Peyer's patch (tissue), 4 donors: Measurements from ENCODE around the gene GATA6.

Experiments
- CTCF ChIP-seq, 6 experiments: fragments of 450-650 bp in 4 of 6; fragments of 200-600 bp in 2 of 6; sonication (generic) in 1 of 6; IDR thresholded peaks; one replicate each; pipeline ENCODE4 v1.5.1; 2017 to 2019; ENCODE audit warnings: antibody characterized with exemption in 6 of 6, mild to moderate bottlenecking in 3 of 6, moderate library complexity in 1 of 6
- POLR2A ChIP-seq, 2 donors: fragments of 450-650 bp; IDR thresholded peaks; one replicate each; pipeline ENCODE4 v1.5.1; 2017; ENCODE audit warnings: antibody characterized with exemption in 2 of 2, mild to moderate bottlenecking in 2 of 2, moderate library complexity in 2 of 2

- no peak for TF ChIP-seq CTCF (IDR thresholded peaks at IDR 0.05)
- no peak for TF ChIP-seq POLR2A (IDR thresholded peaks at IDR 0.05)
Observed at GRCh38 chr18:22149710-22150109, 19.7 kb upstream of the GATA6 start.
